ENCODE measurements around the gene PIGN.

PIGN gene

GRCh38 chr18:62179213-62179612 lies 7.6 kb downstream of the PIGN start:
- TF ChIP-seq FOXP2 (optimal IDR thresholded peaks at IDR 0.05; ENCODE audit: borderline replicate concordance, extremely low read depth, extremely low read length, insufficient read depth) (no peak), POLR2AphosphoS5 (IDR thresholded peaks at IDR 0.05; ENCODE audit: low read depth, low read length) (no peak), REST (IDR thresholded peaks at IDR 0.05; ENCODE audit: insufficient read depth in 1 of 2, low read depth in 2 of 2, low read length in 2 of 2) (no peak), SIN3A (IDR thresholded peaks at IDR 0.05; ENCODE audit: borderline replicate concordance, insufficient read depth, low read length) (no peak), TAF1 (IDR thresholded peaks at IDR 0.05; ENCODE audit: borderline replicate concordance, insufficient read depth, low read length) (no peak)

GRCh38 chr18:62177271-62177670 lies 9.6 kb downstream of the PIGN start:
- TF ChIP-seq SIN3A (IDR thresholded peaks at IDR 0.05; ENCODE audit: borderline replicate concordance, insufficient read depth, low read length) (no peak), FOXP2 (optimal IDR thresholded peaks at IDR 0.05; ENCODE audit: borderline replicate concordance, extremely low read depth, extremely low read length, insufficient read depth) (no peak), POLR2AphosphoS5 (IDR thresholded peaks at IDR 0.05; ENCODE audit: low read depth, low read length) (no peak), REST (IDR thresholded peaks at IDR 0.05; ENCODE audit: insufficient read depth in 1 of 2, low read depth in 2 of 2, low read length in 2 of 2) (no peak), TAF1 (IDR thresholded peaks at IDR 0.05; ENCODE audit: borderline replicate concordance, insufficient read depth, low read length) (no peak)

GRCh38 chr18:62175521-62175920 lies 11.3 kb downstream of the PIGN start:
- TF ChIP-seq FOXP2 (optimal IDR thresholded peaks at IDR 0.05; ENCODE audit: borderline replicate concordance, extremely low read depth, extremely low read length, insufficient read depth): no peak
- TF ChIP-seq POLR2AphosphoS5 (IDR thresholded peaks at IDR 0.05; ENCODE audit: low read depth, low read length): no peak
- no peak for TF ChIP-seq SIN3A (IDR thresholded peaks at IDR 0.05; ENCODE audit: borderline replicate concordance, insufficient read depth, low read length)
- TF ChIP-seq REST (IDR thresholded peaks at IDR 0.05; ENCODE audit: insufficient read depth in 1 of 2, low read depth in 2 of 2, low read length in 2 of 2): no peak
- TF ChIP-seq TAF1 (IDR thresholded peaks at IDR 0.05; ENCODE audit: borderline replicate concordance, insufficient read depth, low read length): no peak

- no peak for TF ChIP-seq POLR2AphosphoS5 (IDR thresholded peaks at IDR 0.05; ENCODE audit: low read depth, low read length)
- no peak for TF ChIP-seq TAF1 (IDR thresholded peaks at IDR 0.05; ENCODE audit: borderline replicate concordance, insufficient read depth, low read length)
Measured at GRCh38 chr18:62172298-62172697, 14.6 kb downstream of the PIGN start.

GRCh38 chr18:62170857-62171256 lies 16.0 kb downstream of the PIGN start:
- no peak for TF ChIP-seq TAF1 (IDR thresholded peaks at IDR 0.05; ENCODE audit: borderline replicate concordance, insufficient read depth, low read length)
- no peak for TF ChIP-seq SIN3A (IDR thresholded peaks at IDR 0.05; ENCODE audit: borderline replicate concordance, insufficient read depth, low read length)
- TF ChIP-seq POLR2AphosphoS5 (IDR thresholded peaks at IDR 0.05; ENCODE audit: low read depth, low read length): no peak
- TF ChIP-seq REST (IDR thresholded peaks at IDR 0.05; ENCODE audit: insufficient read depth in 1 of 2, low read depth in 2 of 2, low read length in 2 of 2): no peak
- TF ChIP-seq FOXP2 (optimal IDR thresholded peaks at IDR 0.05; ENCODE audit: borderline replicate concordance, extremely low read depth, extremely low read length, insufficient read depth): no peak

Measured in PFSK-1 (cell line).